B cell (primary cell): ENCODE data around the gene TRIM66.

Experiments
- EZH2 ChIP-seq: IDR thresholded peaks from 2 replicates; pipeline ENCODE4 v1.6.1; 2012; ENCODE audit warnings: borderline replicate concordance, low read depth, mild to moderate bottlenecking, moderate library complexity, low read length; ENCODE audit not compliant: insufficient read depth, poor library complexity, severe bottlenecking
- TF ChIP-seq, protein P1 (sequence below): fragments of 200-600 bp; IDR thresholded peaks from one replicate; pipeline ENCODE4 v1.8.0; 2022; ENCODE audit warnings: antibody characterized with exemption, mild to moderate bottlenecking

DNA sequence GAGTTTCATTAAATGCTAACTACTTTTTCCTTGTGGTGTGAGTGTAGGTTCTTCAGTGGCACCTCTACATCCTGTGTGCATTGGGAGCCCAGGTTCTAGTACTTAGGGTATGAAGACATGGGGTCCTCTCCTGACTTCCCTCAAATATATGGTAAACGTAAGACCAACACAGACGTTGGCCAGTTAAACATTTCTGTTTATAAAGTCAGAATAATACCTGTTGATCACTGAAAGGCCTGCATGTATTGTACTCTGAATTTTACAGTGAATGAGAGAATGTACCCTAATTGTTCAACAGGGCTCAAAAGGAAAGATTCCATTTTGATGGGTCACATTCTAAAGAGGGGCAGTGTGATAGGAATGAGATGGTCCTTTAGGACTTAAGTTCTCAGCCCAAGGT lies 3.4 kb upstream of the TRIM66 start:
- TF ChIP-seq, protein P1, sequence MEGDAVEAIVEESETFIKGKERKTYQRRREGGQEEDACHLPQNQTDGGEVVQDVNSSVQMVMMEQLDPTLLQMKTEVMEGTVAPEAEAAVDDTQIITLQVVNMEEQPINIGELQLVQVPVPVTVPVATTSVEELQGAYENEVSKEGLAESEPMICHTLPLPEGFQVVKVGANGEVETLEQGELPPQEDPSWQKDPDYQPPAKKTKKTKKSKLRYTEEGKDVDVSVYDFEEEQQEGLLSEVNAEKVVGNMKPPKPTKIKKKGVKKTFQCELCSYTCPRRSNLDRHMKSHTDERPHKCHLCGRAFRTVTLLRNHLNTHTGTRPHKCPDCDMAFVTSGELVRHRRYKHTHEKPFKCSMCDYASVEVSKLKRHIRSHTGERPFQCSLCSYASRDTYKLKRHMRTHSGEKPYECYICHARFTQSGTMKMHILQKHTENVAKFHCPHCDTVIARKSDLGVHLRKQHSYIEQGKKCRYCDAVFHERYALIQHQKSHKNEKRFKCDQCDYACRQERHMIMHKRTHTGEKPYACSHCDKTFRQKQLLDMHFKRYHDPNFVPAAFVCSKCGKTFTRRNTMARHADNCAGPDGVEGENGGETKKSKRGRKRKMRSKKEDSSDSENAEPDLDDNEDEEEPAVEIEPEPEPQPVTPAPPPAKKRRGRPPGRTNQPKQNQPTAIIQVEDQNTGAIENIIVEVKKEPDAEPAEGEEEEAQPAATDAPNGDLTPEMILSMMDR, result no peak
- TF ChIP-seq EZH2, result no peak
